MM.1S (cell line): ENCODE data around the gene PCED1B.

Experiments
- DNase-seq: peaks from one replicate; pipeline ENCODE4 v3.0.0-alpha.2; 2015
- H2AFZ ChIP-seq: fragments of 300-600 bp; sonication (generic); 2 replicates; pipeline ENCODE4 v1.6.0; 2016; ENCODE audit warnings: antibody characterized with exemption, low read length
- H3F3A ChIP-seq: fragments of 300-600 bp; sonication (generic); 2 replicates; pipeline ENCODE4 v1.6.1; 2016; ENCODE audit warnings: mild to moderate bottlenecking, antibody characterized with exemption, low read length, moderate library complexity, mixed read lengths; ENCODE audit not compliant: insufficient read depth
- H3K27ac ChIP-seq: fragments of 300-600 bp; sonication (generic); 2 replicates; pipeline ENCODE4 v1.5.1; 2016; ENCODE audit warnings: mild to moderate bottlenecking, low read length
- H3K27me3 ChIP-seq: fragments of 300-600 bp; sonication (generic); replicated peaks from 2 replicates; pipeline ENCODE4 v1.6.0; 2016; ENCODE audit warnings: low read length; ENCODE audit not compliant: insufficient read depth
- H3K36me3 ChIP-seq: fragments of 300-600 bp; sonication (generic); replicated peaks from 2 replicates; pipeline ENCODE4 v1.6.1; 2016; ENCODE audit warnings: mild to moderate bottlenecking, low read length, mixed read lengths; ENCODE audit not compliant: insufficient read depth
- H3K4me1 ChIP-seq: fragments of 300-600 bp; sonication (generic); 2 replicates; pipeline ENCODE4 v1.6.1; 2016; ENCODE audit warnings: low read length, mixed read lengths
- H3K4me2 ChIP-seq: fragments of 300-600 bp; sonication (generic); 2 replicates; pipeline ENCODE4 v1.6.0; 2016; ENCODE audit warnings: low read depth, low read length
- H3K4me3 ChIP-seq: fragments of 300-600 bp; sonication (generic); 2 replicates; pipeline ENCODE4 v1.5.1; 2016; ENCODE audit warnings: low read length, mixed read lengths
- H3K79me2 ChIP-seq: fragments of 300-600 bp; sonication (generic); 2 replicates; pipeline ENCODE4 v1.6.1; 2016; ENCODE audit warnings: mixed run types, low read length, mixed read lengths
- H3K9ac ChIP-seq: fragments of 300-600 bp; sonication (generic); 2 replicates; pipeline ENCODE4 v1.6.1; 2016; ENCODE audit warnings: low read length, mixed read lengths
- H3K9me2 ChIP-seq: fragments of 300-600 bp; sonication (generic); replicated peaks from 2 replicates; pipeline ENCODE4 v1.6.1; 2016; ENCODE audit warnings: mild to moderate bottlenecking, low read length, mixed read lengths; ENCODE audit not compliant: insufficient read depth
- H3K9me3 ChIP-seq: fragments of 300-600 bp; sonication (generic); replicated peaks from 2 replicates; pipeline ENCODE4 v1.6.1; 2016; ENCODE audit warnings: mild to moderate bottlenecking, low read length, mixed read lengths; ENCODE audit not compliant: insufficient read depth
- H4K20me1 ChIP-seq: fragments of 300-600 bp; sonication (generic); 2 replicates; pipeline ENCODE4 v1.6.1; 2016; ENCODE audit warnings: mild to moderate bottlenecking, low read length, moderate library complexity, mixed read lengths; ENCODE audit not compliant: insufficient read depth
- EZH2 ChIP-seq: fragments of 300-600 bp; sonication (generic); optimal IDR thresholded peaks from 2 replicates; pipeline ENCODE3; 2017; ENCODE audit warnings: low read depth, mild to moderate bottlenecking, antibody characterized with exemption, low read length, mixed read lengths
- EZH2phosphoT487 ChIP-seq: fragments of 300-600 bp; sonication (generic); IDR thresholded peaks from 2 replicates; pipeline ENCODE4 v1.6.1; 2018; ENCODE audit warnings: antibody characterized with exemption, low read length
- TF ChIP-seq, protein P1 (sequence below): fragments of 300-600 bp; sonication (generic); IDR thresholded peaks from 2 replicates; pipeline ENCODE4 v1.5.1; 2016; ENCODE audit warnings: antibody characterized with exemption, low read length, mixed read lengths

Gene PCED1B

DNA sequence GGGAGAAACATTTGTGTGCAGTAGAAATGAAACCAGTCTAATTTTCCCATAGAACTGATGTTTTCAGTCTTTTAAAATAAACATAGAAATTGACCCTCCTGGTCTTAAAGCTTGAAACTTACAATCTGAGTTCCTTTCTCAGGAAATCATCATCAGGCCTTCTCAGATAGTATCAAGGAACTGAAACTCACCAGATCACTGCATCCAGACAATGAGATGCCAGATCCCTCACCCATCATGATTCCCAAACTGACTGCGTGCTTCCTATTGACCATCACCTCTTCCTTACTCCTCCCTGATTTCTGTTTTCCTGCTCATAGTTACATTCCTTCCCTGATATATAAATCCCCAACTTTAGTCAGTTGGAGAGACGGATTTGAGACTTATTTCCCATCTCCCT lies 195.3 kb downstream of the PCED1B start:
- Histone ChIP-seq H3K27ac (no peak overlapping the region), H3K4me3 (no peak overlapping the region), H3F3A (peaks cover 10% of the 10 kb centered on the region; the same call in 1 of the 2 replicates), H3K79me2 (no peaks in the 10 kb centered on the region), H3K9ac (no peak overlapping the region), H3K4me2 (no peak overlapping the region), H2AFZ (no peak overlapping the region), H3K9me2 (no peaks in the 10 kb centered on the region), H3K27me3 (no peaks in the 10 kb centered on the region), H3K9me3 (no peaks in the 10 kb centered on the region), H3K4me1 (peaks cover 35% of the 10 kb centered on the region), H4K20me1 (no peaks in the 10 kb centered on the region), H3K36me3 (no peaks in the 10 kb centered on the region)
- DNase-seq: no peak
- no peak for TF ChIP-seq EZH2phosphoT487
- TF ChIP-seq EZH2: no peak
- TF ChIP-seq, protein P1, sequence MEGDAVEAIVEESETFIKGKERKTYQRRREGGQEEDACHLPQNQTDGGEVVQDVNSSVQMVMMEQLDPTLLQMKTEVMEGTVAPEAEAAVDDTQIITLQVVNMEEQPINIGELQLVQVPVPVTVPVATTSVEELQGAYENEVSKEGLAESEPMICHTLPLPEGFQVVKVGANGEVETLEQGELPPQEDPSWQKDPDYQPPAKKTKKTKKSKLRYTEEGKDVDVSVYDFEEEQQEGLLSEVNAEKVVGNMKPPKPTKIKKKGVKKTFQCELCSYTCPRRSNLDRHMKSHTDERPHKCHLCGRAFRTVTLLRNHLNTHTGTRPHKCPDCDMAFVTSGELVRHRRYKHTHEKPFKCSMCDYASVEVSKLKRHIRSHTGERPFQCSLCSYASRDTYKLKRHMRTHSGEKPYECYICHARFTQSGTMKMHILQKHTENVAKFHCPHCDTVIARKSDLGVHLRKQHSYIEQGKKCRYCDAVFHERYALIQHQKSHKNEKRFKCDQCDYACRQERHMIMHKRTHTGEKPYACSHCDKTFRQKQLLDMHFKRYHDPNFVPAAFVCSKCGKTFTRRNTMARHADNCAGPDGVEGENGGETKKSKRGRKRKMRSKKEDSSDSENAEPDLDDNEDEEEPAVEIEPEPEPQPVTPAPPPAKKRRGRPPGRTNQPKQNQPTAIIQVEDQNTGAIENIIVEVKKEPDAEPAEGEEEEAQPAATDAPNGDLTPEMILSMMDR: no peak

- Histone ChIP-seq H3K9ac (no peak overlapping the region), H3K4me2 (peak overlapping the region; percentile 50; the same call in 1 of the 2 replicates), H3K27me3 (no peaks in the 10 kb centered on the region), H3K4me1 (peaks cover 24% of the 10 kb centered on the region), H4K20me1 (no peaks in the 10 kb centered on the region), H3K79me2 (no peaks in the 10 kb centered on the region), H3K36me3 (no peaks in the 10 kb centered on the region), H2AFZ (no peak overlapping the region), H3K27ac (peak overlapping the region; percentile 13; the same call in 1 of the 2 replicates), H3K9me2 (no peaks in the 10 kb centered on the region), H3F3A (peaks cover 9% of the 10 kb centered on the region; the same call in 1 of the 2 replicates), H3K4me3 (no peak overlapping the region; the same call in 1 of the 2 replicates), H3K9me3 (no peaks in the 10 kb centered on the region)
- TF ChIP-seq EZH2phosphoT487 (no peak), EZH2 (no peak)
- TF ChIP-seq, protein P1: no peak
- DNase-seq: no peak
Observed at GRCh38 chr12:47276253-47276620, 196.8 kb downstream of the PCED1B start.

DNA sequence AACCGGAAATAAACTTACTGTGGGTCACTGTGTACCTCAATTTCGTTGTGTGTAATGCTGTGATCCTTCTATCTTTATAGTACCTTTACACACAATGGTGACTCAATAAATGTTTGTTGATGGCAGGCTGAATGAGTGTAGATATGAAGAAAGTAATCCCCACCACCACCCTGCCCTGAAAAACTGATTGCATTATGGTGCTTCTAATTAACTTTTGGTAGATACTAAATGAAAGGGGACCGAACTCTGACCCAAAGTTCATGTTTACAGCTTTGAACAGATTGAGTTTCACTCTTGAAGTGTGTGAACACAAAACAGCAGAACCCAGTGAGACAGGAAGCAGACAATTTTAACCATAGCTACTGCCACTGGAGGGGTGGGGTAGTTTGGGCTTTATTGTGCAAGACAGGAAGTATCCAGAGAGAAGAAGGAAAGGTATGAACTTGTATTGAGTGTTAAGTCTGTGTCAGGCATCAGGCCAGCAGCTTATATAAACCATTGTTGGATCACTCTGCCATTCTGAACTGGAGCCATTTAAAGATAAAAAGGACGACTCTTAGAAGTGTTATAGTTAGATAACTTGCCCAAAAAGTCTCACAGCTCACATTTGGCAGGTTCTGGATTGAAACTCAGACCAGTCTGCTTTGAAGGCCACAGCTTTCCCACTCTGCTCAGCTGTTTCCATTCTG lies 197.3 kb downstream of the PCED1B start:
- no peaks in the 10 kb centered on the region for H3K79me2 ChIP-seq
- no peaks in the 10 kb centered on the region for H3K9me2 ChIP-seq
- DNase-seq: peak; percentile 81
- H3K4me2 ChIP-seq: peak overlapping the region; percentile 50
- peaks cover 9% of the 10 kb centered on the region; the same call in 1 of the 2 replicates for H3F3A ChIP-seq
- H3K4me3 ChIP-seq: no peak overlapping the region; the same call in 1 of the 2 replicates
- peak overlapping the region; percentile 35 for H2AFZ ChIP-seq
- H3K27me3 ChIP-seq: no peaks in the 10 kb centered on the region
- H3K9ac ChIP-seq: no peak overlapping the region
- peak overlapping the region; percentile 13; the same call in 1 of the 2 replicates for H3K27ac ChIP-seq
- TF ChIP-seq EZH2phosphoT487: no peak
- TF ChIP-seq, protein P1: no peak
- no peak for TF ChIP-seq EZH2
- no peaks in the 10 kb centered on the region for H3K36me3 ChIP-seq
- H3K9me3 ChIP-seq: no peaks in the 10 kb centered on the region
- peaks cover 20% of the 10 kb centered on the region for H3K4me1 ChIP-seq
- no peaks in the 10 kb centered on the region for H4K20me1 ChIP-seq
